OCI-LY1 (cell line): ENCODE data around the gene TET1.

Experiments
- H2AFZ ChIP-seq: fragments of 200-600 bp; sonication (generic), shearing (Covaris generic); 2 replicates; pipeline ENCODE4 v1.6.0; 2014; ENCODE audit warnings: antibody characterized with exemption, mild to moderate bottlenecking, low read length
- H3F3A ChIP-seq: fragments of 200-600 bp; sonication (generic), shearing (Covaris generic); 2 replicates; pipeline ENCODE4 v1.6.0; 2014; ENCODE audit warnings: mild to moderate bottlenecking, antibody characterized with exemption, low read length, moderate library complexity; ENCODE audit not compliant: insufficient read depth
- H3K27ac ChIP-seq: fragments of 200-600 bp; sonication (generic); 2 replicates; pipeline ENCODE4 v1.5.1; 2014; ENCODE audit warnings: low read length, mixed run types, mild to moderate bottlenecking, low read depth; ENCODE audit not compliant: poor library complexity, severe bottlenecking
- H3K27me3 ChIP-seq: fragments of 200-600 bp; sonication (generic); 2 replicates; pipeline ENCODE4 v1.6.0; 2014; ENCODE audit warnings: antibody characterized with exemption, mild to moderate bottlenecking, low read length, moderate library complexity; ENCODE audit not compliant: insufficient read depth
- H3K36me3 ChIP-seq: fragments of 200-600 bp; sonication (generic); 2 replicates; pipeline ENCODE4 v1.6.1; 2014; ENCODE audit warnings: mild to moderate bottlenecking, antibody characterized with exemption, low read length, moderate library complexity, mixed read lengths; ENCODE audit not compliant: insufficient read depth
- H3K4me1 ChIP-seq: fragments of 200-600 bp; sonication (generic); 2 replicates; pipeline ENCODE4 v1.5.1; 2014; ENCODE audit warnings: mild to moderate bottlenecking, low read length, moderate library complexity; ENCODE audit not compliant: insufficient read depth, severe bottlenecking
- H3K4me2 ChIP-seq: fragments of 200-600 bp; sonication (generic), shearing (Covaris generic); 2 replicates; pipeline ENCODE4 v1.6.1; 2014; ENCODE audit warnings: low read length
- H3K4me3 ChIP-seq: fragments of 200-600 bp; sonication (generic); 2 replicates; pipeline ENCODE4 v1.5.1; 2014; ENCODE audit warnings: low read length, low read depth, mild to moderate bottlenecking, mixed read lengths; ENCODE audit not compliant: poor library complexity, severe bottlenecking
- H3K79me2 ChIP-seq: fragments of 200-600 bp; shearing (Covaris generic); 2 replicates; pipeline ENCODE4 v1.6.1; 2016; ENCODE audit warnings: mixed run types, low read length, mixed read lengths; ENCODE audit not compliant: insufficient read depth
- H3K9ac ChIP-seq: fragments of 200-600 bp; sonication (generic), shearing (Covaris generic); 2 replicates; pipeline ENCODE4 v1.6.1; 2014; ENCODE audit warnings: mild to moderate bottlenecking, low read length, mixed read lengths
- H3K9me2 ChIP-seq: fragments of 200-600 bp; sonication (generic), shearing (Covaris generic); 2 replicates; pipeline ENCODE4 v1.6.1; 2014; ENCODE audit warnings: low read depth, mild to moderate bottlenecking, low read length, mixed read lengths
- H3K9me3 ChIP-seq: fragments of 200-600 bp; shearing (Covaris generic); 2 replicates; pipeline ENCODE4 v1.6.1; 2014; ENCODE audit warnings: low read length, mixed read lengths
- H4K20me1 ChIP-seq: fragments of 200-600 bp; sonication (generic), shearing (Covaris generic); 2 replicates; pipeline ENCODE4 v1.6.0; 2016; ENCODE audit warnings: mild to moderate bottlenecking, low read length; ENCODE audit not compliant: insufficient read depth
- CTCF ChIP-seq: fragments of 200-600 bp; sonication (generic), shearing (Covaris generic); IDR thresholded peaks from 2 replicates; pipeline ENCODE4 v1.5.1; 2017; ENCODE audit warnings: mild to moderate bottlenecking, antibody characterized with exemption, low read length, moderate library complexity, mixed read lengths
- EZH2 ChIP-seq: fragments of 200-600 bp; sonication (generic), shearing (Covaris generic); IDR thresholded peaks from 2 replicates; pipeline ENCODE4 v1.8.0; 2017; ENCODE audit warnings: borderline replicate concordance, mixed run types, mild to moderate bottlenecking, antibody characterized with exemption, low read length, moderate library complexity, mixed read lengths

Gene TET1

GRCh38 chr10:68600041-68600778 is 40.1 kb downstream of the TET1 start:
- H3K36me3 ChIP-seq, result no peaks in the 10 kb centered on the region
- H4K20me1 ChIP-seq, result no peaks in the 10 kb centered on the region
- H3K9me2 ChIP-seq, result no peaks in the 10 kb centered on the region
- 0 out of 2 replicates have a peak, but pooled peaks cover 3% of the 10 kb centered on the region for H3F3A ChIP-seq
- peak overlapping the region; percentile 3 for H3K27ac ChIP-seq
- TF ChIP-seq CTCF (no peak), EZH2 (no peak)
- H3K4me3 ChIP-seq, result peak overlapping the region; percentile 54
- H2AFZ ChIP-seq, result peak overlapping the region; percentile 91
- H3K9me3 ChIP-seq, result no peaks in the 10 kb centered on the region
- no peaks in the 10 kb centered on the region for H3K27me3 ChIP-seq
- peaks cover 26% of the 10 kb centered on the region for H3K4me1 ChIP-seq
- peak overlapping the region; percentile 44 for H3K9ac ChIP-seq
- H3K4me2 ChIP-seq, result peak overlapping the region; percentile 70
- H3K79me2 ChIP-seq, result no peaks in the 10 kb centered on the region

GRCh38 chr10:68601501-68602265 is 41.5 kb downstream of the TET1 start:
- Histone ChIP-seq H3K9me3 (no peaks in the 10 kb centered on the region), H3F3A (no peaks in the 10 kb centered on the region), H3K79me2 (no peaks in the 10 kb centered on the region), H3K9me2 (no peaks in the 10 kb centered on the region), H3K4me3 (peak overlapping the region; percentile 54), H3K27me3 (no peaks in the 10 kb centered on the region), H3K4me1 (peaks cover 26% of the 10 kb centered on the region), H3K4me2 (peak overlapping the region; percentile 70), H4K20me1 (no peaks in the 10 kb centered on the region), H3K36me3 (no peaks in the 10 kb centered on the region), H3K27ac (no peak overlapping the region), H2AFZ (no peak overlapping the region), H3K9ac (peak overlapping the region; percentile 44)
- TF ChIP-seq CTCF (no peak), EZH2 (no peak)

GRCh38 chr10:68602434-68602833 is 42.3 kb downstream of the TET1 start:
- no peak overlapping the region for H3K4me3 ChIP-seq
- no peak for TF ChIP-seq CTCF
- no peak for TF ChIP-seq EZH2
- H3K27me3 ChIP-seq, result no peaks in the 10 kb centered on the region
- H3K36me3 ChIP-seq, result no peaks in the 10 kb centered on the region
- H3K9ac ChIP-seq, result no peak overlapping the region
- no peaks in the 10 kb centered on the region for H3K9me2 ChIP-seq
- no peak overlapping the region for H3K4me2 ChIP-seq
- H2AFZ ChIP-seq, result no peak overlapping the region
- no peaks in the 10 kb centered on the region for H3K9me3 ChIP-seq
- no peaks in the 10 kb centered on the region for H3K79me2 ChIP-seq
- H3F3A ChIP-seq, result no peaks in the 10 kb centered on the region
- no peaks in the 10 kb centered on the region for H4K20me1 ChIP-seq
- no peak overlapping the region for H3K27ac ChIP-seq
- peaks cover 26% of the 10 kb centered on the region for H3K4me1 ChIP-seq
